HG02759 (cell line): ENCODE measurements around the gene OLAH.

Experiments
- ATAC-seq: cut with Tn5 transposase; IDR thresholded peaks from one replicate; pipeline ENCODE4 v1.9.1; 2021; ENCODE audit warnings: mild to moderate bottlenecking, moderate library complexity; ENCODE audit not compliant: unreplicated experiment

Gene OLAH

GRCh38 chr10:15068802-15069201 lies 25.1 kb downstream of the OLAH start:
- no peak for ATAC-seq

GRCh38 chr10:15069230-15069629 lies 25.5 kb downstream of the OLAH start:
- no peak for ATAC-seq

- ATAC-seq = no peak
These were observed 28.6 kb downstream of the OLAH start for GRCh38 chr10:15072358-15072757.

- no peak for ATAC-seq
These were observed 31.7 kb downstream of the OLAH start for GRCh38 chr10:15075421-15075820.

- no peak for ATAC-seq
These were observed 40.1 kb downstream of the OLAH start for GRCh38 chr10:15083674-15084501.

GRCh38 chr10:15084502-15084922 lies 40.8 kb downstream of the OLAH start:
- ATAC-seq = no peak

GRCh38 chr10:15088428-15089261 lies 44.9 kb downstream of the OLAH start, which contains the start of gene ACBD7:
ACBD7 (minus strand) TSS chr10:15088776; CDS start chr10:15088728, 48 bp downstream.
- ATAC-seq = peak; percentile 100

GRCh38 chr10:15091418-15091817 lies 47.7 kb downstream of the OLAH start:
- no peak for ATAC-seq

- no peak for ATAC-seq
These were observed 49.2 kb downstream of the OLAH start for GRCh38 chr10:15092855-15093408.

- ATAC-seq = peak; percentile 15
These were observed 52.9 kb downstream of the OLAH start for GRCh38 chr10:15096661-15097010.

- peak; percentile 87 for ATAC-seq
These were observed 53.5 kb downstream of the OLAH start, which contains the start of gene RPP38 for GRCh38 chr10:15097011-15097812. RPP38 (plus strand) TSS chr10:15097355; CDS start chr10:15103315, 5,960 bp downstream.

- no peak for ATAC-seq
These were observed 56.1 kb downstream of the OLAH start for GRCh38 chr10:15099886-15100285.

GRCh38 chr10:15103513-15103912 lies 59.8 kb downstream of the OLAH start:
- ATAC-seq = no peak

- ATAC-seq = peak; percentile 88
These were observed 62.7 kb downstream of the OLAH start for GRCh38 chr10:15106352-15107013.

GRCh38 chr10:15112657-15113056 lies 68.9 kb downstream of the OLAH start:
- no peak for ATAC-seq

GRCh38 chr10:15113766-15114165 lies 70.0 kb downstream of the OLAH start:
- no peak for ATAC-seq

GRCh38 chr10:15116225-15116624 lies 72.5 kb downstream of the OLAH start:
- no peak for ATAC-seq

GRCh38 chr10:15118615-15119014 lies 74.9 kb downstream of the OLAH start:
- ATAC-seq = no peak

GRCh38 chr10:15120523-15120922 lies 76.8 kb downstream of the OLAH start:
- ATAC-seq = no peak

- ATAC-seq = no peak
These were observed 78.0 kb downstream of the OLAH start for GRCh38 chr10:15121707-15122106.
